ENCODE measurements around the gene DNM1. TPM values are rescaled to one million over a fixed set of nuclear protein-coding genes. Genes with fewer than 3 reads are reported as not detected.

DNM1 gene
- total RNA-seq, 1 experiment from 2014 or later, result 5.0 TPM

- Histone ChIP-seq H3K36me3 (ENCODE audit: insufficient read depth, low read length) (no peaks in the 10 kb centered on the region), H3K9me3 (ENCODE audit: low read length) (no peaks in the 10 kb centered on the region), H3K4me1 (ENCODE audit: low read length) (peaks cover 20% of the 10 kb centered on the region), H3K4me3 (ENCODE audit: low read length) (no peak overlapping the region), H3K9ac (ENCODE audit: low read length) (0 out of 2 replicates have a peak overlapping the region, but pooled peaks have one; percentile 53), H3K27ac (ENCODE audit: low read length) (no peak overlapping the region), H3K4me2 (ENCODE audit: low read depth, low read length, poor library complexity, severe bottlenecking) (no peak overlapping the region), H2AFZ (ENCODE audit: low read length) (no peak overlapping the region; the same call in 1 of the 2 replicates), H3K9me2 (replicated peaks; ENCODE audit: insufficient read depth, low read length) (no peaks in the 10 kb centered on the region), H3K79me2 (ENCODE audit: low read length) (no peaks in the 10 kb centered on the region), H3K27me3 (ENCODE audit: low read length) (no peaks in the 10 kb centered on the region), H4K20me1 (ENCODE audit: insufficient read depth, low read depth, low read length) (no peaks in the 10 kb centered on the region)
- DNase-seq, result no peak
Observed at GRCh38 chr9:128245421-128246151, 42.4 kb downstream of the DNM1 start.

- Histone ChIP-seq H3K4me3 (ENCODE audit: low read length) (no peak overlapping the region), H3K9ac (ENCODE audit: low read length) (no peak overlapping the region), H3K79me2 (ENCODE audit: low read length) (no peaks in the 10 kb centered on the region), H3K36me3 (ENCODE audit: insufficient read depth, low read length) (no peaks in the 10 kb centered on the region), H3K9me3 (ENCODE audit: low read length) (no peaks in the 10 kb centered on the region), H3K27ac (ENCODE audit: low read length) (no peak overlapping the region), H3K9me2 (replicated peaks; ENCODE audit: insufficient read depth, low read length) (no peaks in the 10 kb centered on the region), H3K4me2 (ENCODE audit: low read depth, low read length, poor library complexity, severe bottlenecking) (no peak overlapping the region), H4K20me1 (ENCODE audit: insufficient read depth, low read depth, low read length) (no peaks in the 10 kb centered on the region), H3K4me1 (ENCODE audit: low read length) (peaks cover 20% of the 10 kb centered on the region), H3K27me3 (ENCODE audit: low read length) (no peaks in the 10 kb centered on the region), H2AFZ (ENCODE audit: low read length) (no peak overlapping the region)
- DNase-seq, result no peak
Observed at GRCh38 chr9:128246471-128246870, 43.3 kb downstream of the DNM1 start.

- Histone ChIP-seq H3K4me3 (ENCODE audit: low read length) (no peak overlapping the region), H3K4me2 (ENCODE audit: low read depth, low read length, poor library complexity, severe bottlenecking) (no peak overlapping the region), H3K4me1 (ENCODE audit: low read length) (peaks cover 20% of the 10 kb centered on the region), H3K27me3 (ENCODE audit: low read length) (no peaks in the 10 kb centered on the region), H3K9ac (ENCODE audit: low read length) (no peak overlapping the region), H4K20me1 (ENCODE audit: insufficient read depth, low read depth, low read length) (no peaks in the 10 kb centered on the region), H3K9me2 (replicated peaks; ENCODE audit: insufficient read depth, low read length) (no peaks in the 10 kb centered on the region), H2AFZ (ENCODE audit: low read length) (no peak overlapping the region), H3K9me3 (ENCODE audit: low read length) (no peaks in the 10 kb centered on the region), H3K79me2 (ENCODE audit: low read length) (no peaks in the 10 kb centered on the region), H3K36me3 (ENCODE audit: insufficient read depth, low read length) (no peaks in the 10 kb centered on the region), H3K27ac (ENCODE audit: low read length) (no peak overlapping the region)
- DNase-seq, result no peak
Observed at GRCh38 chr9:128247226-128247803, 44.1 kb downstream of the DNM1 start.

GRCh38 chr9:128249558-128249907, 46.4 kb downstream of the DNM1 start:
- Histone ChIP-seq H3K4me3 (ENCODE audit: low read length) (no peak overlapping the region), H3K9ac (ENCODE audit: low read length) (no peak overlapping the region)

GRCh38 chr9:128249908-128250838, 47.0 kb downstream of the DNM1 start:
- 0 out of 2 replicates have a peak, but pooled peaks cover 5% of the 10 kb centered on the region for H4K20me1 ChIP-seq (ENCODE audit: insufficient read depth, low read depth, low read length)
- no peaks in the 10 kb centered on the region for H3K79me2 ChIP-seq (ENCODE audit: low read length)
- no peak overlapping the region for H2AFZ ChIP-seq (ENCODE audit: low read length)
- peaks cover 16% of the 10 kb centered on the region for H3K4me1 ChIP-seq (ENCODE audit: low read length)
- H3K9me3 ChIP-seq (ENCODE audit: low read length), result no peaks in the 10 kb centered on the region
- no peaks in the 10 kb centered on the region for H3K36me3 ChIP-seq (ENCODE audit: insufficient read depth, low read length)
- peak; percentile 95 for DNase-seq
- H3K27me3 ChIP-seq (ENCODE audit: low read length), result no peaks in the 10 kb centered on the region
- no peaks in the 10 kb centered on the region for H3K9me2 ChIP-seq (replicated peaks; ENCODE audit: insufficient read depth, low read length)
- peak overlapping the region; percentile 32; the same call in 1 of the 2 replicates for H3K4me3 ChIP-seq (ENCODE audit: low read length)
- peak overlapping the region; percentile 45 for H3K4me2 ChIP-seq (ENCODE audit: low read depth, low read length, poor library complexity, severe bottlenecking)
- no peak overlapping the region for H3K9ac ChIP-seq (ENCODE audit: low read length)
- no peak overlapping the region for H3K27ac ChIP-seq (ENCODE audit: low read length)

More at GRCh38 chr9:128249558-128249907, 46.4 kb downstream of the DNM1 start:
- H3K4me2 ChIP-seq (ENCODE audit: low read depth, low read length, poor library complexity, severe bottlenecking), result no peak overlapping the region
- H4K20me1 ChIP-seq (ENCODE audit: insufficient read depth, low read depth, low read length), result no peaks in the 10 kb centered on the region
- no peaks in the 10 kb centered on the region for H3K79me2 ChIP-seq (ENCODE audit: low read length)
- no peaks in the 10 kb centered on the region for H3K36me3 ChIP-seq (ENCODE audit: insufficient read depth, low read length)
- H3K4me1 ChIP-seq (ENCODE audit: low read length), result peaks cover 22% of the 10 kb centered on the region
- H3K27me3 ChIP-seq (ENCODE audit: low read length), result no peaks in the 10 kb centered on the region
- H3K27ac ChIP-seq (ENCODE audit: low read length), result no peak overlapping the region
- no peaks in the 10 kb centered on the region for H3K9me3 ChIP-seq (ENCODE audit: low read length)
- no peak for DNase-seq
- H2AFZ ChIP-seq (ENCODE audit: low read length), result no peak overlapping the region
- no peaks in the 10 kb centered on the region for H3K9me2 ChIP-seq (replicated peaks; ENCODE audit: insufficient read depth, low read length)

DNA sequence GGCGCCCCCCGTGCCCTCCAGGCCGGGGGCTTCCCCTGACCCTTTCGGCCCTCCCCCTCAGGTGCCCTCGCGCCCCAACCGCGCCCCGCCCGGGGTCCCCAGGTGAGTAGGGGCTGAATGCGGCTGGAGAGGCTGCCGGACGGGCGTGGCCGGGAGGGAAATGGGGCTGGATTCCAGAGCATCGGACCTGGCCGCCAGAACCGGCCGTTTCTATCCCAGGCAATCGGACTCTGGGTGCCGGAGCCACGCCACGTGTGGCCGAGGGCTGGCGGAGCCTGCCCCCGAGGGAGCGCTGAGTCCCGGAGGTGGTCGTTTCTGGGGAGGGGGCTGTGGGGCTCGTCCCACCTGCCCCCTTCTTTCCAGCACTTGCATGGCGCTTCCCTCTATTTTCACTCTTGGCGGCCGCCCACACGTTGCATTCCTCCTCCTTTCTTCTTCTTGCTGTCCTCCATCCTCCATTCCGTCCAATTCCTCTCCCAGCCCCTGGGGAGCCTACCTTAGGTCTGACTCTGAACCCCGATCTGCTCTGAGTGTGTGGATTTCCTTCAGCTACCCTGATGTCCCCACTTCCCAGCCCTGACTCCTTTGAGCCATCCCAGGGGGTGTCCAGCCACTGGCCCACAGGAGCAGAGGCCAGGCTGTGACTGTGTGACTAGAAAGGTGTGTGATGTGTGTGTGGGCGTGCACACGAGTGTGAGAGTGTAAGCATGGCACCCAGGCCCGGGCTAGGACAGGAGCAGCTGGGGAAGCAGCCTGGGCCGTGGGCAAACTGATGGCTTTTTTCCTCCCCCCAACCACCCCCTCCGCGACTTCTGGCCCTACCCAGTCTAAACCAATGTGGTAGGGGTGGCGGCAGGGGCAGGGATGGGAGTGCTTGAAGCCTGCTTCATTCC, 47.9 kb downstream of the DNM1 start:
- Histone ChIP-seq H3K79me2 (ENCODE audit: low read length) (no peaks in the 10 kb centered on the region), H4K20me1 (ENCODE audit: insufficient read depth, low read depth, low read length) (0 out of 2 replicates have a peak, but pooled peaks cover 6% of the 10 kb centered on the region), H3K4me1 (ENCODE audit: low read length) (peaks cover 14% of the 10 kb centered on the region), H3K9me2 (replicated peaks; ENCODE audit: insufficient read depth, low read length) (no peaks in the 10 kb centered on the region), H3K4me3 (ENCODE audit: low read length) (no peak overlapping the region), H3K9me3 (ENCODE audit: low read length) (no peaks in the 10 kb centered on the region), H2AFZ (ENCODE audit: low read length) (no peak overlapping the region), H3K36me3 (ENCODE audit: insufficient read depth, low read length) (no peaks in the 10 kb centered on the region), H3K9ac (ENCODE audit: low read length) (no peak overlapping the region), H3K27ac (ENCODE audit: low read length) (no peak overlapping the region), H3K4me2 (ENCODE audit: low read depth, low read length, poor library complexity, severe bottlenecking) (no peak overlapping the region), H3K27me3 (ENCODE audit: low read length) (no peaks in the 10 kb centered on the region)
- no peak for DNase-seq

- Histone ChIP-seq H3K9me3 (ENCODE audit: low read length) (no peaks in the 10 kb centered on the region), H3K36me3 (ENCODE audit: insufficient read depth, low read length) (no peaks in the 10 kb centered on the region), H3K9me2 (replicated peaks; ENCODE audit: insufficient read depth, low read length) (no peaks in the 10 kb centered on the region), H2AFZ (ENCODE audit: low read length) (no peak overlapping the region), H3K9ac (ENCODE audit: low read length) (no peak overlapping the region), H4K20me1 (ENCODE audit: insufficient read depth, low read depth, low read length) (0 out of 2 replicates have a peak, but pooled peaks cover 6% of the 10 kb centered on the region), H3K4me2 (ENCODE audit: low read depth, low read length, poor library complexity, severe bottlenecking) (no peak overlapping the region), H3K4me1 (ENCODE audit: low read length) (peaks cover 14% of the 10 kb centered on the region), H3K27me3 (ENCODE audit: low read length) (no peaks in the 10 kb centered on the region), H3K27ac (ENCODE audit: low read length) (no peak overlapping the region), H3K79me2 (ENCODE audit: low read length) (no peaks in the 10 kb centered on the region), H3K4me3 (ENCODE audit: low read length) (no peak overlapping the region)
- DNase-seq, result no peak
Observed at GRCh38 chr9:128251732-128252100, 48.5 kb downstream of the DNM1 start.

Measured in Karpas-422 (cell line).